Memory B cell (primary cell): ENCODE results near the gene RTL1.

Experiments
- ATAC-seq: fragments of 150-1000 bp; cut with Tn5 transposase; 2 replicates; pipeline ENCODE4 v1.10.0; 2021; ENCODE audit warnings: low read depth, mild to moderate bottlenecking, moderate library complexity
- DNase-seq, 2 donors: peaks; one replicate each; pipeline ENCODE4 v3.0.0; 2022; ENCODE audit warnings: low spot score in 2 of 2
- H3K27ac Mint-ChIP-seq: one replicate; pipeline ENCODE4 v1.8.0; 2022; ENCODE audit warnings: mild to moderate bottlenecking, moderate library complexity, mixed read lengths
- H3K27me3 Mint-ChIP-seq: one replicate; pipeline ENCODE4 v1.8.0; 2022; ENCODE audit warnings: mixed read lengths
- H3K36me3 Mint-ChIP-seq: one replicate; pipeline ENCODE4 v1.8.0; 2022; ENCODE audit warnings: mild to moderate bottlenecking, mixed read lengths
- H3K4me1 Mint-ChIP-seq: one replicate; pipeline ENCODE4 v1.8.0; 2022; ENCODE audit warnings: mixed read lengths
- H3K4me3 Mint-ChIP-seq: one replicate; pipeline ENCODE4 v1.8.0; 2022; ENCODE audit warnings: mild to moderate bottlenecking, moderate library complexity, mixed read lengths
- H3K9me3 Mint-ChIP-seq: one replicate; pipeline ENCODE4 v1.8.0; 2022; ENCODE audit warnings: mixed read lengths

Gene RTL1

GRCh38 chr14:100881211-100882025 is 22.1 kb downstream of the RTL1 start:
- H3K4me1 Mint-ChIP-seq: no peaks in the 10 kb centered on the region
- peaks cover 14% of the 10 kb centered on the region for H3K9me3 Mint-ChIP-seq
- peaks cover 3% of the 10 kb centered on the region for H3K36me3 Mint-ChIP-seq
- ATAC-seq: no peak
- H3K4me3 Mint-ChIP-seq: no peak overlapping the region
- H3K27ac Mint-ChIP-seq: no peak overlapping the region
- DNase-seq: no peak
- peaks cover 3% of the 10 kb centered on the region for H3K27me3 Mint-ChIP-seq

GRCh38 chr14:100880271-100881101 is 23.0 kb downstream of the RTL1 start:
- no peak overlapping the region for H3K27ac Mint-ChIP-seq
- peaks cover 2% of the 10 kb centered on the region for H3K27me3 Mint-ChIP-seq
- DNase-seq (no peak), ATAC-seq (no peak)
- peaks cover 12% of the 10 kb centered on the region for H3K9me3 Mint-ChIP-seq
- no peaks in the 10 kb centered on the region for H3K4me1 Mint-ChIP-seq
- H3K4me3 Mint-ChIP-seq: no peak overlapping the region
- peaks cover 3% of the 10 kb centered on the region for H3K36me3 Mint-ChIP-seq

GRCh38 chr14:100879782-100880181 is 23.7 kb downstream of the RTL1 start:
- Mint-ChIP-seq H3K27me3 (peaks cover 2% of the 10 kb centered on the region), H3K9me3 (peaks cover 12% of the 10 kb centered on the region), H3K4me3 (no peak overlapping the region), H3K27ac (no peak overlapping the region), H3K4me1 (no peaks in the 10 kb centered on the region), H3K36me3 (peaks cover 3% of the 10 kb centered on the region)
- DNase-seq (no peak), ATAC-seq (no peak)

GRCh38 chr14:100879194-100879593 is 24.3 kb downstream of the RTL1 start:
- H3K9me3 Mint-ChIP-seq: peaks cover 7% of the 10 kb centered on the region
- DNase-seq: no peak
- H3K36me3 Mint-ChIP-seq: peaks cover 2% of the 10 kb centered on the region
- peaks cover 2% of the 10 kb centered on the region for H3K27me3 Mint-ChIP-seq
- H3K4me1 Mint-ChIP-seq: no peaks in the 10 kb centered on the region
- no peak overlapping the region for H3K4me3 Mint-ChIP-seq
- H3K27ac Mint-ChIP-seq: no peak overlapping the region
- no peak for ATAC-seq

- no peaks in the 10 kb centered on the region for H3K4me1 Mint-ChIP-seq
- DNase-seq (no peak), ATAC-seq (no peak)
- peaks cover 2% of the 10 kb centered on the region for H3K36me3 Mint-ChIP-seq
- no peak overlapping the region for H3K4me3 Mint-ChIP-seq
- no peak overlapping the region for H3K27ac Mint-ChIP-seq
- H3K27me3 Mint-ChIP-seq: peaks cover 2% of the 10 kb centered on the region
- peaks cover 6% of the 10 kb centered on the region for H3K9me3 Mint-ChIP-seq
Observed at GRCh38 chr14:100878271-100879146, 25.0 kb downstream of the RTL1 start.

- Mint-ChIP-seq H3K4me3 (no peak overlapping the region), H3K27me3 (peaks cover 2% of the 10 kb centered on the region), H3K4me1 (peaks cover 10% of the 10 kb centered on the region), H3K27ac (no peak overlapping the region), H3K36me3 (peaks cover 2% of the 10 kb centered on the region), H3K9me3 (peaks cover 16% of the 10 kb centered on the region)
- ATAC-seq: no peak
- DNase-seq: no peak
Observed at GRCh38 chr14:100875861-100876590, 27.5 kb downstream of the RTL1 start.

- peaks cover 2% of the 10 kb centered on the region for H3K27me3 Mint-ChIP-seq
- H3K9me3 Mint-ChIP-seq: peaks cover 15% of the 10 kb centered on the region
- ATAC-seq: no peak
- no peaks in the 10 kb centered on the region for H3K36me3 Mint-ChIP-seq
- DNase-seq: no peak
- no peak overlapping the region for H3K27ac Mint-ChIP-seq
- H3K4me3 Mint-ChIP-seq: no peak overlapping the region
- peaks cover 10% of the 10 kb centered on the region for H3K4me1 Mint-ChIP-seq
Observed at GRCh38 chr14:100875126-100875525, 28.4 kb downstream of the RTL1 start.

GRCh38 chr14:100874411-100875091 is 29.0 kb downstream of the RTL1 start:
- ATAC-seq: no peak
- no peak for DNase-seq
- H3K27me3 Mint-ChIP-seq: peaks cover 2% of the 10 kb centered on the region
- peaks cover 15% of the 10 kb centered on the region for H3K9me3 Mint-ChIP-seq
- no peak overlapping the region for H3K4me3 Mint-ChIP-seq
- H3K36me3 Mint-ChIP-seq: no peaks in the 10 kb centered on the region
- peaks cover 10% of the 10 kb centered on the region for H3K4me1 Mint-ChIP-seq
- no peak overlapping the region for H3K27ac Mint-ChIP-seq

GRCh38 chr14:100874051-100874410 is 29.5 kb downstream of the RTL1 start:
- DNase-seq: no peak
- no peak overlapping the region for H3K27ac Mint-ChIP-seq
- H3K9me3 Mint-ChIP-seq: peaks cover 15% of the 10 kb centered on the region

GRCh38 chr14:100873096-100873482 is 30.4 kb downstream of the RTL1 start:
- Mint-ChIP-seq H3K27me3 (peaks cover 2% of the 10 kb centered on the region), H3K27ac (no peak overlapping the region)
- DNase-seq: no peak

More at GRCh38 chr14:100874051-100874410, 29.5 kb downstream of the RTL1 start:
- Mint-ChIP-seq H3K4me1 (peaks cover 10% of the 10 kb centered on the region), H3K27me3 (peaks cover 2% of the 10 kb centered on the region), H3K36me3 (no peaks in the 10 kb centered on the region), H3K4me3 (no peak overlapping the region)
- ATAC-seq: no peak

GRCh38 chr14:100872259-100873095 is 31.0 kb downstream of the RTL1 start:
- no peak for DNase-seq
- Mint-ChIP-seq H3K4me1 (peaks cover 10% of the 10 kb centered on the region), H3K36me3 (no peaks in the 10 kb centered on the region)

More at GRCh38 chr14:100873096-100873482, 30.4 kb downstream of the RTL1 start:
- H3K36me3 Mint-ChIP-seq: no peaks in the 10 kb centered on the region
- ATAC-seq: no peak
- H3K4me1 Mint-ChIP-seq: peaks cover 10% of the 10 kb centered on the region
- peaks cover 15% of the 10 kb centered on the region for H3K9me3 Mint-ChIP-seq
- H3K4me3 Mint-ChIP-seq: no peak overlapping the region

More at GRCh38 chr14:100872259-100873095, 31.0 kb downstream of the RTL1 start:
- no peak for ATAC-seq
- H3K9me3 Mint-ChIP-seq: peaks cover 15% of the 10 kb centered on the region
- no peak overlapping the region for H3K4me3 Mint-ChIP-seq
- H3K27me3 Mint-ChIP-seq: no peaks in the 10 kb centered on the region
- no peak overlapping the region for H3K27ac Mint-ChIP-seq
